Limb (tissue), 2 donors: Measurements from ENCODE around the gene MSANTD1.
A peak's percentile ranks its signal among the peaks of the same experiment; 100 is the strongest.

ENCODE experiments used
- DNase-seq, 2 donors: peaks; one replicate each; pipeline ENCODE4 v3.0.0-alpha.2; 2016; ENCODE audit errors: extremely low spot score in 2 of 2

Gene MSANTD1

DNA sequence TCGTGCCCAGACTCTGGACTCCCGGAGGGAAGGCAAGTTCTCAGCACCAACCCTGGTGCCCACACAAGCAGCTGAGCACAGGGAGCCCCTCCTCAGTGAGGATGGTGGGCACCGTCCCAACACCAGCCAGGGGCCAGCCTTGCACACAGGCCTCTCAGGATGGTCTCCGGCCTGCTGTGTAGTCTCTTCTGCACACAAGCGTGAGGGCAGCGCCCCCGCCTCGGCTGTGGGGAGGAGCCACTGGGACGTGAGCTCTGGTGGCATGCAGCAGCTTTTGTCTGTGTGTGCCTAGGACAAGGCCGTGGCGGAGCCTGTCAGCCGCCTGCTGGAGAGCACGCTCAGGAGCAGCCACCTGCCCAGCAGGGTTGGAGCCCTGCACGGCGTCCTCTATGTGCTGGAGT lies 16.1 kb upstream of the MSANTD1 start:
- DNase-seq: no peak

DNA sequence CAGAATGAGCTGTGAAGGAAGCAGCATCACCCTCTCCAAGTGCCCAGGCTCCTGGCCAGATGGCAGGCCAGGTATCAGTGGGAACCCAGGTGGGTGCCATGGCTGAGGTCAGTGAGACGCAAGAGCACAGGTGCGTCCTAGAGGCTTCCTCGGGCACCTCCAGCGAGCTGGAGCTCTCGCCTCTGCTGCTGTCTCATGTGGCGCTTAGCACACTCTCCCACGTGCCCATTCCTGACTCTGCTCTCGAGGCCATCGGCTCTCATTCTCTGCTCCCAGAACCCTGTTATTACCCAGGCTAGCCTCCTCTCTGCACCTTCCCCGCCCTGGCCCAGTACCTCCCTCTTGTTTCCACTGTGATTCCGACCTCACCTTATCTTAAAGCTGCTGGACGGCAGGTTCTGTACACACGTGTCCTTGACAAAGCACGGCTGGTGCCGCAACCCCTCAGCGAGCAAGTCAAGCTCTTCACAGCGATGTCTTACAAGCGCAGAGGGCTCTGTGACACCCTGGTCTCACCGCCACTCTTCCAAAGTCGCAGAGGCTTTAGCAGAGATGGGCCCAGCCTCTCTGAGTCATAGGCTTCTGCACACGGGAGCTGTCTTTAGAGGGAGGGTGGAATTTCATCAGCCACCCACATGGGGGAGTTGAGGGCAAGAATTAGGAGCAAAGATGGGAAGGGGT lies 15.4 kb upstream of the MSANTD1 start:
- no peak for DNase-seq

DNA sequence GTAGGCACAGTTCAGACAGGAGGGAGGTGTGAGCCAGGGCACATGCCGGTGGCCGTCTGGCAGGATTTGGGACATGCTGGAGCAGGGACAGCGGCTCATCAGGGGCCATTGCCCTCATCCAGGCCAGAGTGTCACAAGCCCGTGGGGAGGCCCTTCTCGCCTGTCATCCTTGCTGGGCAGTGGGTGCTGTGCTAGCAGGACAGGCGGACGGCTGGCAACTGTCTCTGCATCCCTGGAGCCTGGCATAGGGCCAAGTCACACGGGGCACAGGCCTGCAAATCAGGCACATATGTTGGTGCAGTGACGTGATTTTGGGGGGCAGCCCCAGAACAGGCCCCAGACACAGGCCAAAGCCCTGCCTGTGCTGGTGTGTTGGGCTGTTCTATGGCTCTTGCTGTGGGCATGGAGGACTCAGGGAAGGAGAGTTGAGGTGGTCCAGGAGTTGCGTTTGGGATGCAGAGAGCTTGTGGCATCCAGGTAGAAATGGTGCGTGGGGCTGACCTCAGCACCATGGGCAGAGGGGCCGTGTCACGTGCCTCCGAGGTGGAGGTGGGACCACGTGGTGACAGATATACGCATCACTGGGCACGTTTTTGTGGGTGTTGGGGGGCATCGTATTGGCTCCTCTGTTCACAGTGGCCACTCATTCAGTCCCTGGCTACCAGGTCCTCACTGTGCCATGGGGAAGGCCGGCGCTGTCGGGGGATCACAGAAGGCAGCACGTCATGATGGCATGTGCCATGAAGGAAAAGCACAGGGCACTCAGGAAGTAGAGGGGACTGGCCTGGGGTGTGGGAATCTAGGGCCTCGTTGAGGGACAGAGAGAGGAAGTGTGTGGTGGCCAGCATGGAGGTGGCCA lies 14.6 kb upstream of the MSANTD1 start:
- no peak for DNase-seq

DNA sequence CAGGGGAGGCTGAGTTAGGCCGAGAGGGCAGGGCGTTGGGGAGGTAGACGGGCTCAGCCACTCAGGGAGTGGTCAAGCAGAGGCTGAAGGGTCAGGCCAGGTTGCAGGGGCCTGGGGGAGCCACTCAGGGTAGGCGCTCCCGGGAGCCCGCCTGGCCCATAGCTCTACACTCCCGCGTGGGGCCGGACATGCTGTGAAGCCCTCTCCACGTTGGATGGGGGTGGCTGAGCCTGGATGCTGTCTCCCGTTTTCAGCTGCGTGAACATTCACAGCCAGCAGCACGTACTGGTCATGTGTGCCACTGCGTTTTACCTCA lies 14.0 kb upstream of the MSANTD1 start:
- DNase-seq: no peak

DNA sequence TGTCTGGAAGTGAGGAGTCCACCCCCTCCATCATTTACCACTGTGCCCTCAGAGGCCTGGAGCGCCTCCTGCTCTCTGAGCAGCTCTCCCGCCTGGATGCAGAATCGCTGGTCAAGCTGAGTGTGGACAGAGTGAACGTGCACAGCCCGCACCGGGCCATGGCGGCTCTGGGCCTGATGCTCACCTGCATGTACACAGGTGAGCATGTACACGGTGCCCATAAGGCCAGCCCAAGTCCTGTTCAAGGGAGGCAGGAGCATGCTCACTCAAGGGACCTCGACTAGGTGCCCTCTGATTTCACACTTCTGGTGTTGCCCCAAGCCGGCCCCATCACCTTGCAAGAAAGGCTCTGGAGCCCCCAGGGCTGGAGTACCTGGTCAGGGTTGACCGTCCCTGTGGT lies 13.4 kb upstream of the MSANTD1 start:
- DNase-seq: no peak

DNA sequence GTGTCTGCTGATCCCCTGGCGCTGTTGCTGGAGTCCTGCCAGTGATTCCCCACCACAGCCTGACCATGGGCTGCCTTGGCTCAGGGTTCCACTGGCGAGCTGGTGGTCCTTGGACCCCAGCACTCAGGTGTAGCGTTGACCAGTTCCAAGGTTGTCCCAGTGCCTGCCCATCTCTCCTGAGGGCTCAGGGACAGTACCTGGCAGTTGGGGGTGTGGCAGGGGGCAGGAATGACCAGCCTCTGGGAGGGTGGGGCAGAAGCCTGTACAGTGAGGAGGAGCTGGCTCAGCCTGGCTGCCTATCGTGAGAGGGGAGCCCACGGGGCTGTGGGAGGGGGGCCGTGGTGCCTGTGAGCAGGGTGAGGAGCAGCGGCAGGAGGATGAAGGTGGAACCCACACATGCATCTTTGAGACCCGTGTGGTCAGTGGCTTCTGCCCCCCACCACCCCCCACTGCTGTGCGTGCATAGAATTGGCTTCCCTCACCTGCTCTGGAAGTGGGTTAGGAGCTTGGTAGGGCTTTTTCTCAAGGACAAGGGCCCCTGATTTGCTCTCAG lies 12.6 kb upstream of the MSANTD1 start:
- no peak for DNase-seq

DNA sequence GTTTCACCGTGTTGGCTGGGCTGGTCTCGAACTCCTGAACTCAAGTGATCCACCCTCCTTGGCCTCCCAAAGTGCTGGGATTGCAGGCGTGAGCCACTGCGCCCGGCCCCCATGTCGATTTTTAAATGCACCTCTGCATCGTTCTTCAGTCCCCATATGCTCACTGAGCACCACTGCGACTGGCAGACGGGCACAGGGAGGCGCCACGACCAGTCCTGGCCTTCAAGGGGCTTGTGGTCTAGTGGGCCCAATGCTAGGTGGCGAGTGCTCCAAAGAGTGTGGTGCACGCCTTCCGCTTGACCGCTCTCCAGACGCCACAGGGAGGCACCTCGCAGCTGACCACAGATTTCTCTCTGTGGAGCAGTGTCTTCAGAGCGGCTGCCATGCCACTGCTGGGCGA lies 11.7 kb upstream of the MSANTD1 start:
- no peak for DNase-seq

DNA sequence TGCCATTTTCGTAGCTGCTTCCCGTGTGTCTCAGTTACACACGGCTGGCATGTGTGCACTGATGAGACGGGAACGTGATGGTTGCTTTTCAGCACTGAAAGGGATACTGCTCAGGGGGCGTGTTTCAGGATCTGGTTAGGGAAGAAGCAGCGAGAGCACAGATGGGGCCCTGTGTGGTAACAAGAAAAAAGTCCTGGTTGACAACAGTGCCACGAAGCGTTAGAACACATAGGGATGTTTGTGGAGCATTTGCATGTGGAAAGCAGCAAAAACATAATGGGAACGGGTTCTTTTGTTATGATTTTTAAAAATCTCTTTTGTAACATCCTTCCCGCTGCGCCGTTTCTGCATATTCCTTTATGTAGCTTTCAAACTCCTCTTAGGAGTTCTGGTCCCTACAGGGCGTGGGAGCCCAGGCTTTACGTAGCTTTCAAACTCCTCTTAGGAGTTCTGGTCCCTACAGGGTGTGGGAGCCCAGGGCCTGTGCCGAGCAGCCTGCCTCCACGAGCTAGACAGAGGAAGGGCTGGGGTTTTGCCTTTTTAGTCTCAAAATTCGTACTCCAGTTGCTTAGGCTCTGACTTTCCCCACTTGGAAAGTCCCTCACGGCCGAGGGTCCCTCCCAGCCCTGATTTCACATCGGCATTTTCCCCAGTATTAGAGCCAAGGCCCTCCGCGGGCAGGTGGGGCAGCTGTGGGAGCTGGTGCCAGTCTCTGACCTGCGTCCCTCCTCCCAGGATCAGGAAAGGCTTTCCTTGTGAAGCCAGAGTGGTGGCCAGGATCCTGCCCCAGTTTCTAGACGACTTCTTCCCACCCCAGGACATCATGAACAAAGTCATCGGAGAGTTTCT lies 11.0 kb upstream of the MSANTD1 start:
- DNase-seq: no peak

DNA sequence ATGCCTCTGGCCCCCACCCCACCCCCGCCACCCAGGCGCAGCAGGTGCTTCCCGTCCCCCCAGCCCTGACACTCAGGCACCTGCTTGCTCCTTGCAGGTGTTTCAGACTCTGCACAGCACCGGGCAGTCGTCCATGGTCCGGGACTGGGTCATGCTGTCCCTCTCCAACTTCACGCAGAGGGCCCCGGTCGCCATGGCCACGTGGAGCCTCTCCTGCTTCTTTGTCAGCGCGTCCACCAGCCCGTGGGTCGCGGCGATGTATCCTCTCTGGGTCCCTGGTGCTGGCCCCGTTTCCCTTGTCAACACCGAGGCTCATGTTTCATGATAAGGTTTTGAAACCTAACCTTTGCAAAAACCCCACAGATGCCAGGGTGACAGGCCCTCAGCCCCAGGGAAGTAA lies 10.2 kb upstream of the MSANTD1 start:
- no peak for DNase-seq

DNA sequence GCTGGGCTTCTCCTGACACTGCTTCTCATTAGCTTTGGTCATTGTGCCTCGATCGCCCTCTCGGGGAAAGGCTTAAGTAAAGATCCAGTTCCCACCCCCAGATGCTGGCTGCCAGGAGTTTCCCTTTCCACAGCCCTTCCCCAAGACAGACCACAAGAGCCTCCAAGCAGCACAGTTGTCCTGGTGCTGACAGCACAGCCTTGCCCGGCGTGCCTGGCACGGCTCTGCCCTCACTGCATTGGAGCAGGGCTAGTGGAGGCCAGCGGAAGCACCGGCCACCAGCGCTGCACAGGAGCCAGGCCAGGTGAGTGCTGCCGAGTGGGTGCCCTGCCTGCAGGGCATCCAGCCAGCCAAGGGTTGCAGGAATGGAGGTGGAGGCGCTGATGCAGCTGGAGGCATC lies 9.7 kb upstream of the MSANTD1 start:
- no peak for DNase-seq

DNA sequence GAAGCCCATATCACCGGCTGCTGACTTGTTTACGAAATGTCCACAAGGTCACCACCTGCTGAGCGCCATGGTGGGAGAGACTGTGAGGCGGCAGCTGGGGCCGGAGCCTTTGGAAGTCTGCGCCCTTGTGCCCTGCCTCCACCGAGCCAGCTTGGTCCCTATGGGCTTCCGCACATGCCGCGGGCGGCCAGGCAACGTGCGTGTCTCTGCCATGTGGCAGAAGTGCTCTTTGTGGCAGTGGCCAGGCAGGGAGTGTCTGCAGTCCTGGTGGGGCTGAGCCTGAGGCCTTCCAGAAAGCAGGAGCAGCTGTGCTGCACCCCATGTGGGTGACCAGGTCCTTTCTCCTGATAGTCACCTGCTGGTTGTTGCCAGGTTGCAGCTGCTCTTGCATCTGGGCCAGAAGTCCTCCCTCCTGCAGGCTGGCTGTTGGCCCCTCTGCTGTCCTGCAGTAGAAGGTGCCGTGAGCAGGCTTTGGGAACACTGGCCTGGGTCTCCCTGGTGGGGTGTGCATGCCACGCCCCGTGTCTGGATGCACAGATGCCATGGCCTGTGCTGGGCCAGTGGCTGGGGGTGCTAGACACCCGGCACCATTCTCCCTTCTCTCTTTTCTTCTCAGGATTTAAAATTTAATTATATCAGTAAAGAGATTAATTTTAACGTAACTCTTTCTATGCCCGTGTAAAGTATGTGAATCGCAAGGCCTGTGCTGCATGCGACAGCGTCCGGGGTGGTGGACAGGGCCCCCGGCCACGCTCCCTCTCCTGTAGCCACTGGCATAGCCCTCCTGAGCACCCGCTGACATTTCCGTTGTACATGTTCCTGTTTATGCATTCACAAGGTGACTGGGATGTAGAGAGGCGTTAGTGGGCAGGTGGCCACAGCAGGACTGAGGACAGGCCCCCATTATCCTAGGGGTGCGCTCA lies 8.7 kb upstream of the MSANTD1 start:
- DNase-seq: no peak

DNA sequence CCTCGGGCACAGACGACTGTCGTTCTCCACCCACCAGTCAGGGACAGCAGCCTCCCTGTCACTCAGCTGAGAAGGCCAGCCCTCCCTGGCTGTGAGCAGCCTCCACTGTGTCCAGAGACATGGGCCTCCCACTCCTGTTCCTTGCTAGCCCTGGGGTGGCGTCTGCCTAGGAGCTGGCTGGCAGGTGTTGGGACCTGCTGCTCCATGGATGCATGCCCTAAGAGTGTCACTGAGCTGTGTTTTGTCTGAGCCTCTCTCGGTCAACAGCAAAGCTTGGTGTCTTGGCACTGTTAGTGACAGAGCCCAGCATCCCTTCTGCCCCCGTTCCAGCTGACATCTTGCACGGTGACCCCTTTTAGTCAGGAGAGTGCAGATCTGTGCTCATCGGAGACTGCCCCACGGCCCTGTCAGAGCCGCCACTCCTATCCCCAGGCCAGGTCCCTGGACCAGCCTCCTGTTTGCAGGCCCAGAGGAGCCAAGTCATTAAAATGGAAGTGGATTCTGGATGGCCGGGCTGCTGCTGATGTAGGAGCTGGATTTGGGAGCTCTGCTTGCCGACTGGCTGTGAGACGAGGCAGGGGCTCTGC lies 7.9 kb upstream of the MSANTD1 start:
- no peak for DNase-seq

DNA sequence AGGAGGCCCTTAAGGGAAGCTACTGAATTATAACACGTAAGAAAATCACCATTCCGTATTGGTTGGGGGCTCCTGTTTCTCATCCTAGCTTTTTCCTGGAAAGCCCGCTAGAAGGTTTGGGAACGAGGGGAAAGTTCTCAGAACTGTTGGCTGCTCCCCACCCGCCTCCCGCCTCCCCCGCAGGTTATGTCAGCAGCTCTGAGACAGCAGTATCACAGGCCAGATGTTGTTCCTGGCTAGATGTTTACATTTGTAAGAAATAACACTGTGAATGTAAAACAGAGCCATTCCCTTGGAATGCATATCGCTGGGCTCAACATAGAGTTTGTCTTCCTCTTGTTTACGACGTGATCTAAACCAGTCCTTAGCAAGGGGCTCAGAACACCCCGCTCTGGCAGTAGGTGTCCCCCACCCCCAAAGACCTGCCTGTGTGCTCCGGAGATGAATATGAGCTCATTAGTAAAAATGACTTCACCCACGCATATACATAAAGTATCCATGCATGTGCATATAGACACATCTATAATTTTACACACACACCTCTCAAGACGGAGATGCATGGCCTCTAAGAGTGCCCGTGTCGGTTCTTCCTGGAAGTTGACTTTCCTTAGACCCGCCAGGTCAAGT lies 6.9 kb upstream of the MSANTD1 start:
- peak; percentile 68 to 78 for DNase-seq

DNA sequence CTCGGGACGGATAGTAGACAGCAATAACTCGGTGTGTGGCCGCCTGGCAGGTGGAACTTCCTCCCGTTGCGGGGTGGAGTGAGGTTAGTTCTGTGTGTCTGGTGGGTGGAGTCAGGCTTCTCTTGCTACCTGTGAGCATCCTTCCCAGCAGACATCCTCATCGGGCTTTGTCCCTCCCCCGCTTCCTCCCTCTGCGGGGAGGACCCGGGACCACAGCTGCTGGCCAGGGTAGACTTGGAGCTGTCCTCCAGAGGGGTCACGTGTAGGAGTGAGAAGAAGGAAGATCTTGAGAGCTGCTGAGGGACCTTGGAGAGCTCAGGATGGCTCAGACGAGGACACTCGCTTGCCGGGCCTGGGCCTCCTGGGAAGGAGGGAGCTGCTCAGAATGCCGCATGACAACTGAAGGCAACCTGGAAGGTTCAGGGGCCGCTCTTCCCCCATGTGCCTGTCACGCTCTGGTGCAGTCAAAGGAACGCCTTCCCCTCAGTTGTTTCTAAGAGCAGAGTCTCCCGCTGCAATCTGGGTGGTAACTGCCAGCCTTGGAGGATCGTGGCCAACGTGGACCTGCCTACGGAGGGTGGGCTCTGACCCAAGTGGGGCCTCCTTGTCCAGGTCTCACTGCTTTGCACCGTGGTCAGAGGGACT lies 5.7 kb upstream of the MSANTD1 start:
- DNase-seq: no peak

DNA sequence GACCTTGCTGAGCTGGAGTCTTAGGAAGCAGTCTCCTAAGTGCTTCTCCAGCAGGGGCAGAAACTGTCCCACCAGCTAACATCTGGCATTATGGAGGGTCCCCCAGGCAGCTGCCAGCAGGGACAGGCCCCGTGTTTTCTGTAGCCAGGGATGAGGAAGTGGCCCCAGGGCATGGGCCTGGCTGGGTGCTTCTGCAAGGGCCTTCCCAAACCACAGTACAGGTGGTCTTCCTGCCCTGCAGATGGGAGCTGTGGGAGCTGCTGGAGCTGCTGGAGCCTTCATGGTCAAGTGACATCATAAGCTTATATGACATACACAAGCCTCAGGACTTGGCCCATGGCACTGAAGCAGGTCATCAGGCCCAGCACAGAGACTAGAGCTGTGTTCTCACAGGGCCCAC lies 5.0 kb upstream of the MSANTD1 start:
- no peak for DNase-seq

DNA sequence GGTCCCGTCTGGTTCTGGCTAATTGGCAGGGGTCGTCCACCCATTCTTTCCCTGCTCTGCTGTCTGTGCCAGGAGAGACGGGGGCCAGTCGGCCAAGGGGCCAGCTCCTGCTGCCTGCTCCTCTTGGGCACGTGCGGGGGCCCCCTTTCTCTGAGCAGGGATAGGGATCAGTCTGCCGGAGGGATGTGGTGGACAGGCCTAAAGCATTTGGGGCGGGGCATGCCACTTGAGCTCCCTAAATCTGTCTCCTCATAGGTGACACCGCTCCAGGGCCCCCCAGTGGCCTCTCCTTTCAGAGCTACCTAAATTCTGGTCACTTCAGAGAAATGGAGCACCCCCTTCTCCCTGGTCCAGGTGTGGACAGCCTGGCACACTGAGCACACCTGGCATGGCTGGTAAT lies 4.2 kb upstream of the MSANTD1 start:
- no peak for DNase-seq

DNA sequence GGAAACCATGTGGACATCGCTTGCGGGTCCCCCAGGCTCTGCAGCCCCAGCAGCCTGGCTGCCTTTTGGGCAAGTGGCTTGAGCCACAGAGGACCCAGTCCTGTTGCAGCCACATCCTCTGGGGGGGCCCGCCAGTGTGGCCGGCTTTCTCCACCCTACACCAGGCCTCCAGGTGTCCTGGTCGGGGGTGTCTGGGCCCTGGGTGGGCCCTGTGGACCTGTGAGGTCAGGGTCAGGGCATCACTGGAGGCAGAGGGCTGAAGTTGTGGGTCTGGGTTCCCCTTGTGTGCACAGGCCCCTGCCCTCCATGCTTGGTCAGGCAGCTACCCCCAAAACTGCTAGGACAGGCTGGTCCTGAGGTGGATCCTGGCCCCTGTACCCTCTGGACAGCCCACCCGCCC lies 3.3 kb upstream of the MSANTD1 start:
- DNase-seq: no peak

DNA sequence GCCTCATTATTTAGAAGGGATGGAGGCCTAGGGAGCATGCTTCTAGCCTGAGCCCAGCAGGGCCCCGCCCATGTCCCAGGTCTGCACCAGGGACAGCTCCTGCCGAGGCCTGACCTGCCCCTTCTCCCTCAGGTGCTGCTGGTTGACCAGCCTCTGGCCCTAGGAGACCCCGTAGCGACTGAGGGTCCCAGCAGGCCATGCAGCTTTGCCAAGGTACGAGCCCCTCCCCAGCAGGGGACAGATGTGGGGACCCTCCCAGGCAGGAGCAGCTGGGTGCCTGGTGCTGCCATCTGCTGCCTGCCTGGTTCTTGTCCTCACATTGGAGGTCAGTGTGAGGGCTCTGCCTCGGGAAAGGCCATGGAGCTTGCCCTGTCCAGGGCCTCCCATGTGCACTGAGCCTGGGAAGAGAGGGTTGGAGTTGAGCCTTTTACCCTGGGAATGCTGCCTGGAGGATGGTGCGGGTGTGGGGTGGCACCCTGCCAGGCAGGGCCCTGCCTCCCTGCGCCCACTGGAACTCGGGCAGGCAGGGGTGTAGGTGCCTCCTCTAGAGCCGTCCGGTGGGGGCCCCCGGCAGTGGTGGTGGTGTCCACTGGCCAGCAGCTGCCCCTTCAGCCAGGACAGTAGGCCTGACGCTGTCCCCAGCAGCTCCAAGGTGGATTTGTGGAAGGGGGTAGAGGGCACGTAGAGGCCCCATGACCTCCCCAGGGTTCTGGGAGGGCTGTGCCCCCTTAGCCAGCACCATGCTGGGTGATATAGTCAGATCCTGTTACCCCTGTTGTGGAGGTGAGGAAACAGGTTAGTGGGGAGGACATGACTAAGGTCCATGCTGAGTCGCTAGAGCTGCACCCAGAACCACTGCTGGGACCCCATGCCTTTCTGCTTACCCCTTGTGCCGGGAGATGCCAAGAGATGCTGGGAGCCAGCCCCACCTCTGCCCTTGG lies 2.2 kb upstream of the MSANTD1 start:
- no peak for DNase-seq
